ENCODE data around the gene WDR1.

Gene WDR1

DNA sequence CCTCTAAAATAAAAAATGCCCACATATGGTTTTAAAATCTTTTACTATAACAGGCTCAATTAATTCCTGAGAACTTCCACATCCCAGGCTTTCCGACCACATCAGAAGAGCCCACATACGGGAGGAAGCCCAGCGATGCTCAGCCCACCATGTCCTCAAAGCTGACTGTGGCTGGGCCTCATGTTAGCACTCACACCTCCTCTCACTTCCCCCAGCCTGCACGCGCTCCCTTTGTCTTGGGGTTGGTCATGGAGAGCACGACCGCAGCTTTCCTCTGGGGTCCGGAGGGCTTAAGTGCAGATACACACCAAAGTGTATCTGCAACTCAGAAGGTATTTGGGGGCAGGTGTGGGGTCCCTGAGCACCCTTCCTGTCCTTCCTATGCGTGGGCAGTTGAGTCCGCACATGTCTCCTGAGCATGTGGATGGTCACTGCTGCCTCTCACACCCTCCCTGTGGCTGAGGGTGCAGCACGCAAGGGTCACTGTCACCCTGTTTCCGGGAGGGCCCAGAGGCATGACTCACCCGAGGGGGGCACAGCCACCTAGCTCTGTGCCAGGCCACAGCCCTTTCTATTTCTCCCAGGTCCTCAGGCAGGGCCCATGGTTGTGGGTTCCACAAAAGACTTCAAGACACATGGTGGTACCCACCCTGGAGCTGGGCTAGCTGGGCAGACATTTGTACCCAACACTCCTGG is 21.2 kb downstream of the WDR1 start:
- TF ChIP-seq TOX (CRISPR knock-in tag; IDR thresholded peaks at IDR 0.05; ENCODE audit: borderline replicate concordance) (no peak), ZFP3 (CRISPR knock-in tag; IDR thresholded peaks at IDR 0.05) (no peak), ARNTL (CRISPR knock-in tag; IDR thresholded peaks at IDR 0.05; ENCODE audit: borderline replicate concordance, low read depth) (no peak), ZNF565 (CRISPR knock-in tag; conservative IDR thresholded peaks at IDR 0.05; ENCODE audit: low read depth) (no peak), RARB (CRISPR knock-in tag; IDR thresholded peaks at IDR 0.05) (no peak), SNAI2 (CRISPR knock-in tag; IDR thresholded peaks at IDR 0.05) (no peak)

DNA sequence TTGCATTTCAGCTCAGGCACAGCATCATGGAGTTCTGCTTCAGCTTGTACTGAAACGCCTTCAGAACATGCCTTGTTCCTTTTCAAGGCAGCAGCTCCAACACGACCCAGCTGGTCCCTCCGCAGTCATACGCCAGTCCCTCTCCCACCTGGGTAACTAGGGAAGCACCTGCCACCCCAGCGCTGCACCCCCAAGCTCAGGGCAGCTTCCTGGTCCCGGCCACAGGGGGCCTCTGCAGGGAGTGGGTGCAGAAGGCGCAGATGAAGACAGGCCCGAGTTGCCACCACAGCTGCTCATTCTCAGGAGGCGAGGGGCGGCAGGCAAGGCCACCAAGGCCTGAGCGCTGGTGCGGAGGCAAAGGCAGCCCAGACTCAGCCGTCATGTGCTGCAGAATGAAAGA is 21.8 kb downstream of the WDR1 start:
- TF ChIP-seq SNAI2 (CRISPR knock-in tag; IDR thresholded peaks at IDR 0.05) (no peak), CSRNP3 (CRISPR knock-in tag; IDR thresholded peaks at IDR 0.05) (no peak), GLIS3 (CRISPR knock-in tag; IDR thresholded peaks at IDR 0.05) (no peak), ZNF70 (CRISPR knock-in tag; IDR thresholded peaks at IDR 0.05) (no peak), ZFP30 (CRISPR knock-in tag; IDR thresholded peaks at IDR 0.05) (no peak), ZC3H10 (CRISPR knock-in tag; IDR thresholded peaks at IDR 0.05) (no peak), ZNF565 (CRISPR knock-in tag; conservative IDR thresholded peaks at IDR 0.05; ENCODE audit: low read depth) (no peak), CSDC2 (CRISPR knock-in tag; IDR thresholded peaks at IDR 0.05) (no peak), TCF4 (CRISPR knock-in tag; IDR thresholded peaks at IDR 0.05; ENCODE audit: borderline replicate concordance) (no peak), ZNF8 (CRISPR knock-in tag; IDR thresholded peaks at IDR 0.05) (no peak), ESRRG (CRISPR knock-in tag; IDR thresholded peaks at IDR 0.05) (no peak), BACH2 (CRISPR knock-in tag; IDR thresholded peaks at IDR 0.05; ENCODE audit: borderline replicate concordance) (no peak), RARB (CRISPR knock-in tag; IDR thresholded peaks at IDR 0.05) (no peak)
- TF ChIP-seq, protein P1, sequence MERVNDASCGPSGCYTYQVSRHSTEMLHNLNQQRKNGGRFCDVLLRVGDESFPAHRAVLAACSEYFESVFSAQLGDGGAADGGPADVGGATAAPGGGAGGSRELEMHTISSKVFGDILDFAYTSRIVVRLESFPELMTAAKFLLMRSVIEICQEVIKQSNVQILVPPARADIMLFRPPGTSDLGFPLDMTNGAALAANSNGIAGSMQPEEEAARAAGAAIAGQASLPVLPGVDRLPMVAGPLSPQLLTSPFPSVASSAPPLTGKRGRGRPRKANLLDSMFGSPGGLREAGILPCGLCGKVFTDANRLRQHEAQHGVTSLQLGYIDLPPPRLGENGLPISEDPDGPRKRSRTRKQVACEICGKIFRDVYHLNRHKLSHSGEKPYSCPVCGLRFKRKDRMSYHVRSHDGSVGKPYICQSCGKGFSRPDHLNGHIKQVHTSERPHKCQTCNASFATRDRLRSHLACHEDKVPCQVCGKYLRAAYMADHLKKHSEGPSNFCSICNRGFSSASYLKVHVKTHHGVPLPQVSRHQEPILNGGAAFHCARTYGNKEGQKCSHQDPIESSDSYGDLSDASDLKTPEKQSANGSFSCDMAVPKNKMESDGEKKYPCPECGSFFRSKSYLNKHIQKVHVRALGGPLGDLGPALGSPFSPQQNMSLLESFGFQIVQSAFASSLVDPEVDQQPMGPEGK (CRISPR knock-in tag; IDR thresholded peaks at IDR 0.05; ENCODE audit: borderline replicate concordance), result no peak
- TF ChIP-seq, protein P2, sequence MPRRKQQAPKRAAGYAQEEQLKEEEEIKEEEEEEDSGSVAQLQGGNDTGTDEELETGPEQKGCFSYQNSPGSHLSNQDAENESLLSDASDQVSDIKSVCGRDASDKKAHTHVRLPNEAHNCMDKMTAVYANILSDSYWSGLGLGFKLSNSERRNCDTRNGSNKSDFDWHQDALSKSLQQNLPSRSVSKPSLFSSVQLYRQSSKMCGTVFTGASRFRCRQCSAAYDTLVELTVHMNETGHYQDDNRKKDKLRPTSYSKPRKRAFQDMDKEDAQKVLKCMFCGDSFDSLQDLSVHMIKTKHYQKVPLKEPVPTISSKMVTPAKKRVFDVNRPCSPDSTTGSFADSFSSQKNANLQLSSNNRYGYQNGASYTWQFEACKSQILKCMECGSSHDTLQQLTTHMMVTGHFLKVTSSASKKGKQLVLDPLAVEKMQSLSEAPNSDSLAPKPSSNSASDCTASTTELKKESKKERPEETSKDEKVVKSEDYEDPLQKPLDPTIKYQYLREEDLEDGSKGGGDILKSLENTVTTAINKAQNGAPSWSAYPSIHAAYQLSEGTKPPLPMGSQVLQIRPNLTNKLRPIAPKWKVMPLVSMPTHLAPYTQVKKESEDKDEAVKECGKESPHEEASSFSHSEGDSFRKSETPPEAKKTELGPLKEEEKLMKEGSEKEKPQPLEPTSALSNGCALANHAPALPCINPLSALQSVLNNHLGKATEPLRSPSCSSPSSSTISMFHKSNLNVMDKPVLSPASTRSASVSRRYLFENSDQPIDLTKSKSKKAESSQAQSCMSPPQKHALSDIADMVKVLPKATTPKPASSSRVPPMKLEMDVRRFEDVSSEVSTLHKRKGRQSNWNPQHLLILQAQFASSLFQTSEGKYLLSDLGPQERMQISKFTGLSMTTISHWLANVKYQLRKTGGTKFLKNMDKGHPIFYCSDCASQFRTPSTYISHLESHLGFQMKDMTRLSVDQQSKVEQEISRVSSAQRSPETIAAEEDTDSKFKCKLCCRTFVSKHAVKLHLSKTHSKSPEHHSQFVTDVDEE (CRISPR knock-in tag; IDR thresholded peaks at IDR 0.05), result no peak
- ATAC-seq, result no peak

More for the DNA sequence above, 21.2 kb downstream of the WDR1 start:
- no peak for ATAC-seq

DNA sequence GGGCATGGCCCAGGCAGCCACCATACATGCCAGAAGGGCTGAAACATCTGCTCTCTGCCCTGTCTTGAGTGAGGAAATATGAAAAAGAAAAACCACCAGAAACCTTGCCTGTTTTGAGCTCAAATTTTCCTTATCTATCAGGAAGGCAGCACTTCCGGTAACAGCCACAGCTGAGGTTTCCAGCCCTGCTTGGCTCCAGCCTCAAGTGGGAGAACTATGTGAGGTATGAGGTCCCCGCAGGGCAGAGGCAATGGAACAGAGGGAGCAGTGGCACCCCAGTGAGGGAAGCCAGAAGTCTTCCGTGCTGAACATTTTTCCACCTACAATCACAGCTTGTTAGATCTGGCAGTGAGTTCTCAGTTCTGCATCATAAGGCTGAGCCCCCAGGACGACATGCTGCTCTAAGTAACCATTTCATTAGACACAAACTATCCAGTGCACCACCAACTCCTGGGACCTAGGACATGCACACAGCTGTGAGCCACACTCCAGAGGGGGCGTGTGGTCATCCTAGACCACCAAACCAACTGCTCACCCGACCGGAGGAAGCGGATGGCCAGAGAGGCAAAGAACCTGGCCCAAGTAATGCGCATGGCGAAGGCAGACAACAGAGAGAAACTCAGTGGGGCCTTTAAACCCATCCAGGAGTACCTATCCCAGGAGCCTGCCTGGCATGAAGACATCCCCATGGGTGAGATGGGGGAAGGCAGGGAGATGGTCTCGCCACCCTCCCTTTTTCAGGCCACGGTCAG is 22.6 kb downstream of the WDR1 start:
- no peak for ATAC-seq
- no peak for TF ChIP-seq TCF4 (CRISPR knock-in tag; IDR thresholded peaks at IDR 0.05; ENCODE audit: borderline replicate concordance)
- no peak for TF ChIP-seq PPARA (CRISPR knock-in tag; IDR thresholded peaks at IDR 0.05; ENCODE audit: borderline replicate concordance)
- TF ChIP-seq, protein P3, sequence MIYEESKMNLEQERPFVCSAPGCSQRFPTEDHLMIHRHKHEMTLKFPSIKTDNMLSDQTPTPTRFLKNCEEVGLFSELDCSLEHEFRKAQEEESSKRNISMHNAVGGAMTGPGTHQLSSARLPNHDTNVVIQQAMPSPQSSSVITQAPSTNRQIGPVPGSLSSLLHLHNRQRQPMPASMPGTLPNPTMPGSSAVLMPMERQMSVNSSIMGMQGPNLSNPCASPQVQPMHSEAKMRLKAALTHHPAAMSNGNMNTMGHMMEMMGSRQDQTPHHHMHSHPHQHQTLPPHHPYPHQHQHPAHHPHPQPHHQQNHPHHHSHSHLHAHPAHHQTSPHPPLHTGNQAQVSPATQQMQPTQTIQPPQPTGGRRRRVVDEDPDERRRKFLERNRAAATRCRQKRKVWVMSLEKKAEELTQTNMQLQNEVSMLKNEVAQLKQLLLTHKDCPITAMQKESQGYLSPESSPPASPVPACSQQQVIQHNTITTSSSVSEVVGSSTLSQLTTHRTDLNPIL (CRISPR knock-in tag; IDR thresholded peaks at IDR 0.05; ENCODE audit: low read depth), result no peak
- no peak for TF ChIP-seq ZC3H10 (CRISPR knock-in tag; IDR thresholded peaks at IDR 0.05)
- TF ChIP-seq ZFP3 (CRISPR knock-in tag; IDR thresholded peaks at IDR 0.05), result no peak
- no peak for TF ChIP-seq ZFP30 (CRISPR knock-in tag; IDR thresholded peaks at IDR 0.05)
- no peak for TF ChIP-seq CSDC2 (CRISPR knock-in tag; IDR thresholded peaks at IDR 0.05)
- TF ChIP-seq ISL1 (CRISPR knock-in tag; IDR thresholded peaks at IDR 0.05), result no peak
- no peak for TF ChIP-seq BACH2 (CRISPR knock-in tag; IDR thresholded peaks at IDR 0.05; ENCODE audit: borderline replicate concordance)
- TF ChIP-seq, protein P1 (CRISPR knock-in tag; IDR thresholded peaks at IDR 0.05; ENCODE audit: borderline replicate concordance), result no peak
- no peak for TF ChIP-seq ZNF565 (CRISPR knock-in tag; conservative IDR thresholded peaks at IDR 0.05; ENCODE audit: low read depth)
- TF ChIP-seq OSR1 (CRISPR knock-in tag; IDR thresholded peaks at IDR 0.05), result no peak
- TF ChIP-seq ZNF70 (CRISPR knock-in tag; IDR thresholded peaks at IDR 0.05), result no peak
- TF ChIP-seq, protein P2 (CRISPR knock-in tag; IDR thresholded peaks at IDR 0.05), result no peak
